ENCODE measurements around the gene PUSL1. TPM values are rescaled to one million over a fixed set of nuclear protein-coding genes. Genes with fewer than 3 reads are reported as not detected.
A peak's percentile ranks its signal among the peaks of the same experiment; 100 is the strongest.

The PUSL1 gene
- total RNA-seq (16.6 and 18.8 TPM in 2 replicates), polyA plus RNA-seq (27.3 and 45.9 TPM in 2 replicates), polyA minus RNA-seq (5.5 and 8.0 TPM in 2 replicates), Bru-seq, nascent RNA (percentile 42 among the genes with signal in this experiment), BruChase-seq, experiment 1, labeled RNA remaining after a 6-hour chase (percentile 53 among the genes with signal in this experiment), BruChase-seq, experiment 2, labeled RNA remaining after a 2-hour chase (percentile 48 among the genes with signal in this experiment)
- polyA plus RNA-seq (2011; cell fraction: cytosol; rRNA removed): 13.4 and 21.1 TPM in 2 replicates
- 13.4 and 13.7 TPM in 2 replicates for polyA plus RNA-seq (2011; cell fraction: nucleus; rRNA removed)
- polyA plus RNA-seq (2012): 8.9 and 10.7 TPM in 2 replicates
- 22.0 TPM for polyA minus RNA-seq (2011; cell fraction: cytosol; rRNA and poly(A)+ RNA removed)
- polyA minus RNA-seq (2011; cell fraction: nucleus; rRNA and poly(A)+ RNA removed): 3.8 and 7.8 TPM in 2 replicates
- long read RNA-seq, transcript PUSL1-201 (8 exons, 1,287 nt): major isoform, 31 of 66 reads
- long read RNA-seq, partial matches to known transcripts: 12 of 66 reads
- long read RNA-seq, other reads (novel, unspliced or antisense): 23 of 66 reads

GRCh38 chr1:1307923-1308755, at the start of gene PUSL1, which contains the start of gene ACAP3:
TSS of gene PUSL1 (plus strand) at chr1:1308597. CDS start at chr1:1308644, 47 bp downstream.
TSS of gene ACAP3 (minus strand) at chr1:1307930. CDS start at chr1:1307815, 115 bp downstream.
- peak within 1 kb of the TSS; percentile 68 for H2AFZ ChIP-seq (ENCODE audit: low read depth, low read length)
- no peaks in the 10 kb centered on the region for H3K9me1 ChIP-seq (replicated peaks; ENCODE audit: control insufficient read depth, extremely low read depth, insufficient read depth, low read length)
- H3K9me3 ChIP-seq (replicated peaks; ENCODE audit: control insufficient read depth, insufficient read depth, low read length): no peaks in the 10 kb centered on the region
- H4K20me1 ChIP-seq (replicated peaks; ENCODE audit: control insufficient read depth, extremely low read depth, insufficient read depth, low read length): no peaks in the 10 kb centered on the region
- peaks cover 15% of the 10 kb centered on the region for H3K4me1 ChIP-seq (ENCODE audit: control insufficient read depth, extremely low read depth, insufficient read depth, low read length)
- CTCF ChIA-PET: no interaction called here
- H3K4me3 ChIP-seq (replicated peaks in 1 of 3; ENCODE audit: insufficient read depth in 1 of 3, low read depth in 1 of 3, low read length in 3 of 3): peak within 1 kb of the TSS; percentile 56 to 94 (median 66)
- peaks cover 0 to 22% of the 10 kb centered on the region in 2 experiments for H3K36me3 ChIP-seq (ENCODE audit: control insufficient read depth in 2 of 2, extremely low read depth in 1 of 2, insufficient read depth in 2 of 2, low read length in 2 of 2)
- FAIRE-seq (peak; percentile 71), DNase-seq (ENCODE audit: low read depth, low spot score) (peak; percentile 80)
- dilution Hi-C loops (cut with MboI; ENCODE audit: extremely low pct_ligation_motif_present, low sequenced_read_pairs) (no loop called here), intact Hi-C loops (cut with micrococcal nuclease) (loop anchor here (1.0 to 5.0 kb wide), 5 partner anchors 17 to 186 kb away; partner anchors contain the start of genes AURKAIP1, CPTP, INTS11 and UBE2J2)
- no TSS peak for BruUV-seq (replicated peaks)
- POLR2A ChIA-PET: no interaction called here
- H3K27me3 ChIP-seq (ENCODE audit: control insufficient read depth in 2 of 2, insufficient read depth in 2 of 2, low read length in 2 of 2): no peaks in the 10 kb centered on the region
- no peak for TF ChIP-seq MAX (IDR thresholded peaks at IDR 0.05; ENCODE audit: insufficient read depth, insufficient read length)
- no peak for TF ChIP-seq GATA2 (IDR thresholded peaks at IDR 0.05; ENCODE audit: insufficient read depth, insufficient read length, low read depth, low read length)
- TF ChIP-seq FOS (IDR thresholded peaks at IDR 0.05; ENCODE audit: borderline replicate concordance, insufficient read depth, low read length): no peak
- no peak for TF ChIP-seq EZH2 (IDR thresholded peaks at IDR 0.05; ENCODE audit: borderline replicate concordance, low read depth, low read length, severe bottlenecking)
- peak; percentile 76 for TF ChIP-seq POLR2AphosphoS5 (IDR thresholded peaks at IDR 0.05; ENCODE audit: insufficient read depth, low read depth, low read length)
- TF ChIP-seq CTCF (IDR thresholded peaks at IDR 0.05; ENCODE audit: extremely low read depth in 1 of 2, insufficient read depth in 1 of 2, low read depth in 1 of 2, low read length in 2 of 2): no peak
- peak; percentile 44 for TF ChIP-seq POLR2A (IDR thresholded peaks at IDR 0.05; ENCODE audit: low read depth, low read length)
- no peak for TF ChIP-seq MYC (IDR thresholded peaks at IDR 0.05; ENCODE audit: low read depth, low read length)
- TF ChIP-seq JUN (IDR thresholded peaks at IDR 0.05; ENCODE audit: borderline replicate concordance, insufficient read depth, insufficient read length, low read depth): no peak
- no peaks in the 10 kb centered on the region for H3K79me2 ChIP-seq (ENCODE audit: control insufficient read depth, insufficient read depth, low read length)
- H3K27ac ChIP-seq (ENCODE audit: insufficient read depth, low read depth, low read length): peak within 1 kb of the TSS; percentile 65
- peak within 1 kb of the TSS; percentile 45 for H3K4me2 ChIP-seq (ENCODE audit: insufficient read depth, low read length)
- peak within 1 kb of the TSS; percentile 73 for H3K9ac ChIP-seq (replicated peaks; ENCODE audit: extremely low read depth, insufficient read depth, low read length)
